ENCODE data around the gene APEH. TPM values are rescaled to one million over a fixed set of nuclear protein-coding genes. Genes with fewer than 3 reads are reported as not detected.
A peak's percentile ranks its signal among the peaks of the same experiment; 100 is the strongest.
"Not testable (repeated sequence)": the region's sequence is repeated elsewhere in the genome, so short reads cannot be mapped to it uniquely, and the experiment has no call there.

The APEH gene
- polyA plus RNA-seq, 4 donors, result 136 to 159 (median 151) TPM

DNA sequence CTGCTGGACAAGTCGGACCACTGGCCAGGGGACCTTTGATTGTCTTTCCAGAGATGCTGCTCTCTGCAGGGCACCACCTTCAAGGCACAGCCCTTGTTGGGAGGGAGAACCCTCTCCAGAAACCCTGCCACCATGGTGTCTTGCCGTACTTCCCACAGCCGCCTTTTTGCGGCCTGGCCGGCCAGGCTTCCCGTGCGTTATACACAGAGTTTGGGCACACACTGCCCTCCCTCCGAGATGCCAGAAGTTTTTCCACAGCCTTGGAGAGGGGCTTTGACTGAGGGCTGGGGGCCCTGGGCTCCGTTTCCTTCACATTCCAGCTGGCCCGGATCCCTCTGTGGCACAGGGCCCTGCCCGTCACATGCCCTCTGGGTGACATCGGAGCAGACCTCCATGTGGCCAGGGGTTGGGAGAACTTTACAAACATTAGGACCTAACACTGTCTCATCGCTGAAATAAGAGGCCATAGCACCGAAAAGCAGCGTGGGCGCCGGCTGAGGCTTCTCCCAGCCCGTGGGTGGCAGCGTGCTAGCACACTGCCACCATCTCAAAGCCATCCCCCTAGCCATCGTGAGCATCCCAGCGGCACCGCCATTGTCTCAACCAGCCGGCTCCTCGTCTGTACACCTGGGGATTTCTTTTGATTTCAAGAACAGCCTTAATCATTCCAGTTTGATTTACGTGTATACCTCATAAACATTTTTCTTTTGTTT is 6.3 kb upstream of the APEH start:
- DNase-seq (ENCODE audit: low read depth in 4 of 4, low spot score in 2 of 4), result no peak

GRCh38 chr3:49668414-49668797 is 5.7 kb upstream of the APEH start:
- no peak for DNase-seq (ENCODE audit: low read depth in 4 of 4, low spot score in 2 of 4)

DNA sequence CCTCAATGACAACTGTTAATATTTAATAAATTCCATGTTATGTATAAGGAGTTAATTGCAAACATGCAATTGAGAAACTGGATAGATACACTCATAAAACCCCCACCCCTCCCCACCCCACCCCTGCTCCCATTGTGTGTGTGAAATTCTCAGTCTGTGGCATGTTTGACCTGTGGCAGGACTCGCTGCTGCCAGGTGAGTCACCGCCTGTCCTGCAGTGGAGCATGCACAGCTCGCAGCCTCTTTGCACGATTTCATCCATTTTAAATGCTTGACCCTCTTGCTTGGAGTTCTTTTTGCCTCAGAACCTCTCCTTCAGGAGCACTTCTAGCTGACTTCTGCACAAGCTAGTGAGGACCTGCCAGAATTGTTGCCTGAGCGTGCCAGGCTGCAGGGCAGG is 5.3 kb upstream of the APEH start:
- DNase-seq (ENCODE audit: low read depth in 4 of 4, low spot score in 2 of 4), result no peak

DNA sequence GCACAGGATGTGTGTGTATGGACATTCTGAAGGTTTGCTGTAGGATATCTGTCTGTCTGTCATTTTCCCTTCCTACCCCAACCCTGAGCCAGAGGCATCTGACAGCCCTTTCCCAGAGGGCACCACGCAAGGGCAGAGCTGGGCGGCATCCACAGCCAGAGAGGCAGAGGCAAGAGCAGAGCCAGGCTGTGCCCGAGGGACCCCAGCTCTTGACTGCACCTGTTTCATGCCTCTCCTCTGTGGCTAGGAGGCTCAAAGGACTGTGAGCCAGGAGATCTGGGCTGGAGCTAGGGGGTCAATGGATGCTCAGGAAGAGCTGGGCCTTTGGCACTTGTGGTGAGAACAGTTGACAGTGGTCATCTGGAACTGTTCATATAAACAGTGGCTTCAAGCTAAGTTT is 4.8 kb upstream of the APEH start:
- DNase-seq (ENCODE audit: low read depth in 4 of 4, low spot score in 2 of 4), result no peak

DNA sequence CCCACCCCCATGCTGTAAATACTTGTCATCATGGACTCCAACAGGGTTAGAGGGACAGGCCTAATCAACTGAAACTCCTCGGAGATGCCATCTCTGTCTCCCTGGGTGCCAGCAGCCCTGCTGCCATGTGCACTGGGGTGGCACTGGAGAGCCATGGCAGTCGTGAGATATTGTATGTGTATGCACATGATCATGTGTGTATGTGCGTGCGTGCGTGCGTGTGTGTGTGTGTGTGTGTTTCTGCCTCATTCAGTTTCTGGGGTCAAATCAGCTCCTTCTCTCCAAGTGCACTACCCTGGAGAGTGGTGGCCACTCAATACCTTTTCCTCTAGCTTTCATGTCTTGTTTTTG is 3.2 kb upstream of the APEH start:
- DNase-seq (ENCODE audit: low read depth in 4 of 4, low spot score in 2 of 4), result no peak

- peak in 2 of 4 donors; percentile 41 to 62 for DNase-seq (ENCODE audit: low read depth in 4 of 4, low spot score in 2 of 4)
These were observed 2.6 kb upstream of the APEH start for GRCh38 chr3:49671291-49672288.

GRCh38 chr3:49673121-49673714 is 933 bp upstream of the APEH start:
- DNase-seq (ENCODE audit: low read depth in 4 of 4, low spot score in 2 of 4), result no peak

- DNase-seq (ENCODE audit: low read depth in 4 of 4, low spot score in 2 of 4), result no peak
These were observed 389 bp downstream of the APEH start for GRCh38 chr3:49674497-49674983.

GRCh38 chr3:49675912-49676311 is 1.8 kb downstream of the APEH start:
- no peak for DNase-seq (ENCODE audit: low read depth in 4 of 4, low spot score in 2 of 4)

DNA sequence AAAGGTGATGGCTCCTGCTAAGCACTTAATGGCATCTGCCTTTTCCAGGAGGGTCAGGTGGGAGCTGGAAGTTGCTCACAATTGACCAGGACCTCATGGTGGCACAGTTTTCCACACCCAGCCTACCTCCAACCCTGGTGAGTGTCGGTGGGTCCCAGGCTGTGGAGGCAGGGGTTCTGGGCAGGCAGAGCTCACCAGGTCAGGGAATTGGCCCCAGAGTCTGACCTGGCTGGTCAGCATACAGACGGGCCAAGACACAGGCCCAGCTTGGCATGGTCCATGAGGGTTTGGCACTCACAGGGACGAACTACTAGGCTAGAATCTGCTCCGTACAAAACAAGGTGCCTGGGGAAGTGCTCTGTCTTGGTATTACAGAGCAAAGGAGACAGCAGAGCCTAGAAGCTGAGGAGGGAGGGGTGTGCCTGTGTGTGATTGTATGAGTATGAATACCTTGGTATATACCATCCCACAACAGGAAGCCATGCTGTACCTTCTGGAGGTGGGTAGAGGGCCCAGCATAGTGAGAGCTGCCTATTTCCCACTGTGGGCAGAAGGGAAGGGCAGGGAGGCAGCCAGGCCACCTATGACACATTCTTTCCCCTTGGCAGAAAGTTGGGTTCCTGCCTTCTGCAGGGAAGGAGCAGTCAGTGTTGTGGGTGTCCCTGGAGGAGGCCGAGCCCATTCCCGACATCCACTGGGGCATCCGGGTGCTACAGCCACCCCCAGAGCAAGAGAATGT is 6.5 kb downstream of the APEH start:
- no peak for DNase-seq (ENCODE audit: low read depth in 4 of 4, low spot score in 2 of 4)

DNA sequence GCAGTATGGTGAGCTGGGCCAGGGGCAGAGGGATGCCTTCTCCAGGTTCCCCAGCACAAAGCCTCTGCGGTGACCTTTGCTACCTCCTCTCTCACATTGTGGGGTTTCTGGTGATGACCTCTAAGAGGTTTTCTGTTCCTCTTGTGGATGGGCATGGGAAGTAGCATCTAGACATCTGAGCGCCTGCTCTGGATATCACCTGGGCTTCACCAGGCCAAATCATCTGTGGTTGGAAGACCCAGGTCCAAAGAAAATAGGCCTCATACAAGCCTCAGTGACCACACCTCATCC is 7.0 kb downstream of the APEH start:
- no peak for DNase-seq (ENCODE audit: low read depth in 4 of 4, low spot score in 2 of 4)

GRCh38 chr3:49681543-49681942 is 7.4 kb downstream of the APEH start:
- DNase-seq (ENCODE audit: low read depth in 4 of 4, low spot score in 2 of 4), result no peak

GRCh38 chr3:49683162-49683561 is 9.0 kb downstream of the APEH start:
- no peak for DNase-seq (ENCODE audit: low read depth in 4 of 4, low spot score in 2 of 4)

GRCh38 chr3:49684453-49684852 is 10.3 kb downstream of the APEH start:
- DNase-seq (ENCODE audit: low read depth in 4 of 4, low spot score in 2 of 4), result not testable (repeated sequence)

- not testable (repeated sequence) for DNase-seq (ENCODE audit: low read depth in 4 of 4, low spot score in 2 of 4)
These were observed 11.0 kb downstream of the APEH start for GRCh38 chr3:49685103-49685502.

DNA sequence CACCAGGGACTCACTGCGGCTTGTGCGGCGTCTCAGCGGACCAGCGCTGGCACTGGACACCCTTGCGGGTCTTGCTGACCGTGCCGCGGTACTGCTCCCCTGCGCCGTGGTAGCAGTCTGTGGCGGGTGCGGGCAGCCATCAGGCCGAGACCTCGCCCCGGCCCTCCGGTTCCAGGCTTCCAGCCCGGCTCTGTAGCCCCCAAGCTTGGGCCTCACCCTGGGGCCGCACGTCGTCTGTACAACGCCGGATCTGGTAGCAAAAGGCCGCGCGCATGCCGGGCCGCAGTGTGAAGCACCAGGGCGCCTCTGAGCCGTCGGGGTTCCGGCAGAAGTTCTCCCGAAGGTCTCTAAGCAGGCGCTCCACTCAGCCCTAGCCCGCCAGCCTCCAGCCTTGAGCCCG is 11.7 kb downstream of the APEH start:
- not testable (repeated sequence) for DNase-seq (ENCODE audit: low read depth in 4 of 4, low spot score in 2 of 4)

DNA sequence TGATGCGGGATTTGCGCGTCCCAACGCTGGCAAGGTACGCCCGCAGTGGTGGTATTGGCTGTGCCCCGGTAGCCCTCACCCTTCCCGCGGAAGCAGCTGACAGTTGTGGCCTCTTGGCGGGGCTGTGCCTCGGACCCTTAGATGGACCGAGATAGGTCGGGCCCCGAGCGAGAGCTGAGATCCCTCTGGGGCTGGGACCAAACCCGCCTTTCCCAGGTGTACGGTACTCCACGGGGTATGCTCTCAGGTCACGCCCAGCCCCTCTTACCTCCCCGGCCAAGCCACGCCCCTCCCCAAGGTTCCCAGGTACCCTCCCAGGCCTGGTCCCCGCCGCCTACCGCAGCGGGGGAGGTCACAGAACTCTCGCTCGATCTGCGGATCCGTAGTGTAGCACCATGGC is 12.2 kb downstream of the APEH start:
- not testable (repeated sequence) for DNase-seq (ENCODE audit: low read depth in 4 of 4, low spot score in 2 of 4)

- not testable (repeated sequence) for DNase-seq (ENCODE audit: low read depth in 4 of 4, low spot score in 2 of 4)
These were observed 12.7 kb downstream of the APEH start for GRCh38 chr3:49686769-49687423.

- DNase-seq (ENCODE audit: low read depth in 4 of 4, low spot score in 2 of 4), result not testable (repeated sequence)
These were observed 13.3 kb downstream of the APEH start for GRCh38 chr3:49687424-49687795.

GRCh38 chr3:49688338-49689045 is 14.3 kb downstream of the APEH start:
- not testable (repeated sequence) for DNase-seq (ENCODE audit: low read depth in 4 of 4, low spot score in 2 of 4)
